RWPE2 (cell line): Measurements from ENCODE around the gene CCDC122.
A peak's percentile ranks its signal among the peaks of the same experiment; 100 is the strongest.

Experiments
- ATAC-seq: fragments of 200-7000 bp; cut with Tn5 transposase; 3 replicates; pipeline ENCODE4 v1.9.1; 2021; ENCODE audit warnings: low read depth
- DNase-seq: peaks from one replicate; pipeline ENCODE4 v3.0.0-alpha.2; 2020; ENCODE audit warnings: low spot score
- H3K27ac ChIP-seq: fragments of 450-650 bp; 2 replicates; pipeline ENCODE4 v1.5.1; 2017; ENCODE audit warnings: mild to moderate bottlenecking; ENCODE audit not compliant: poor library complexity, severe bottlenecking
- H3K27me3 ChIP-seq: fragments of 250-450 bp; sonication (Bioruptor Pico); 2 replicates; pipeline ENCODE4 v1.5.1; 2021; ENCODE audit warnings: mild to moderate bottlenecking, moderate library complexity; ENCODE audit not compliant: insufficient read depth, poor library complexity, severe bottlenecking
- H3K36me3 ChIP-seq: fragments of 250-450 bp; sonication (Bioruptor Pico); 2 replicates; pipeline ENCODE4 v1.5.1; 2020; ENCODE audit warnings: low read depth, mild to moderate bottlenecking, moderate library complexity
- H3K4me1 ChIP-seq: fragments of 250-450 bp; sonication (Bioruptor Pico); 2 replicates; pipeline ENCODE4 v1.5.1; 2021; ENCODE audit warnings: mild to moderate bottlenecking, moderate library complexity; ENCODE audit not compliant: insufficient read depth, poor library complexity, severe bottlenecking
- H3K4me3 ChIP-seq: fragments of 250-450 bp; sonication (Bioruptor Pico); 2 replicates; pipeline ENCODE4 v1.5.1; 2021; ENCODE audit warnings: mild to moderate bottlenecking, moderate library complexity; ENCODE audit not compliant: severe bottlenecking
- H3K9me3 ChIP-seq: fragments of 250-450 bp; sonication (Bioruptor Pico); 2 replicates; pipeline ENCODE4 v1.5.1; 2021; ENCODE audit warnings: mild to moderate bottlenecking, moderate library complexity; ENCODE audit not compliant: severe bottlenecking
- TF ChIP-seq, protein P1 (sequence below): fragments of 450-650 bp; IDR thresholded peaks from one replicate; pipeline ENCODE4 v1.5.1; 2017; ENCODE audit warnings: mild to moderate bottlenecking, moderate library complexity; ENCODE audit not compliant: poor library complexity, severe bottlenecking

The CCDC122 gene

DNA sequence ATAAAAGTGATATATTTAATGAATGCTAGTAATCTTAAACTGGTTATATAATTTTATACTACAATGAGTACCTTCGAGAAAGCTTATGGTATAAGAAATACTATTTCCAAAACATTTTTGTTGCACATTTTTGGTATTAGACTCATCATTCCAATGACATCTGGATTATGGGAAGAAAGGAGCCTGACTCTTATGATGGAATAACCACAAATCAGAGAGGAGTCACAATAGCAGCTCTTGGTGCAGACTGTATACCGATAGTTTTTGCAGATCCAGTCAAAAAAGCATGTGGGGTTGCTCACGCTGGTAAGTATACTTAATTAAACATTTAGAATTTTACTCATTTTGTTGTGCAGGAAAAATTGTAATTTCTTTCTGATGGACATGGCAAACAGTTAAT, 4.1 kb upstream of the CCDC122 start:
- ATAC-seq = no peak
- H3K9me3 ChIP-seq = no peaks in the 10 kb centered on the region
- H3K4me1 ChIP-seq = peaks cover 4% of the 10 kb centered on the region
- no peak for DNase-seq
- H3K36me3 ChIP-seq = no peaks in the 10 kb centered on the region
- no peak overlapping the region for H3K4me3 ChIP-seq
- H3K27me3 ChIP-seq = no peaks in the 10 kb centered on the region
- TF ChIP-seq, protein P1, sequence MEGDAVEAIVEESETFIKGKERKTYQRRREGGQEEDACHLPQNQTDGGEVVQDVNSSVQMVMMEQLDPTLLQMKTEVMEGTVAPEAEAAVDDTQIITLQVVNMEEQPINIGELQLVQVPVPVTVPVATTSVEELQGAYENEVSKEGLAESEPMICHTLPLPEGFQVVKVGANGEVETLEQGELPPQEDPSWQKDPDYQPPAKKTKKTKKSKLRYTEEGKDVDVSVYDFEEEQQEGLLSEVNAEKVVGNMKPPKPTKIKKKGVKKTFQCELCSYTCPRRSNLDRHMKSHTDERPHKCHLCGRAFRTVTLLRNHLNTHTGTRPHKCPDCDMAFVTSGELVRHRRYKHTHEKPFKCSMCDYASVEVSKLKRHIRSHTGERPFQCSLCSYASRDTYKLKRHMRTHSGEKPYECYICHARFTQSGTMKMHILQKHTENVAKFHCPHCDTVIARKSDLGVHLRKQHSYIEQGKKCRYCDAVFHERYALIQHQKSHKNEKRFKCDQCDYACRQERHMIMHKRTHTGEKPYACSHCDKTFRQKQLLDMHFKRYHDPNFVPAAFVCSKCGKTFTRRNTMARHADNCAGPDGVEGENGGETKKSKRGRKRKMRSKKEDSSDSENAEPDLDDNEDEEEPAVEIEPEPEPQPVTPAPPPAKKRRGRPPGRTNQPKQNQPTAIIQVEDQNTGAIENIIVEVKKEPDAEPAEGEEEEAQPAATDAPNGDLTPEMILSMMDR = no peak
- no peak overlapping the region for H3K27ac ChIP-seq

- Histone ChIP-seq H3K4me3 (no peak overlapping the region), H3K36me3 (no peaks in the 10 kb centered on the region), H3K27ac (no peak overlapping the region), H3K27me3 (no peaks in the 10 kb centered on the region), H3K4me1 (peaks cover 11% of the 10 kb centered on the region), H3K9me3 (no peaks in the 10 kb centered on the region)
- DNase-seq (no peak), ATAC-seq (no peak)
- TF ChIP-seq, protein P1 = no peak
These were observed 2.0 kb upstream of the CCDC122 start for GRCh38 chr13:43881580-43881979.

DNA sequence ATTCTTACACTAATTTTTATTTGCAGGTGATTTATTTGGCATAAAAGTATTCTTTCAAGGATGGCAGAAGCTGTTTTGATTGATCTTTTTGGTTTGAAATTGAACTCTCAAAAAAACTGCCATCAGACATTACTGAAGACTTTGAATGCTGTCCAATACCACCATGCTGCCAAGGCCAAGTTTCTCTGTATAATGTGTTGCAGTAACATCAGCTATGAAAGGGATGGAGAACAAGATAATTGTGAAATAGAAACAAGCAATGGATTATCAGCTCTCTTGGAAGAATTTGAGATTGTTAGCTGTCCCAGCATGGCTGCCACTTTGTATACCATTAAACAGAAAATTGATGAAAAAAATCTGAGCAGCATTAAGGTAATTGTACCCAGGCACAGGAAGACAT, 1.4 kb upstream of the CCDC122 start:
- DNase-seq (no peak), ATAC-seq (no peak)
- Histone ChIP-seq H3K4me3 (no peak overlapping the region), H3K36me3 (no peaks in the 10 kb centered on the region), H3K27me3 (no peaks in the 10 kb centered on the region), H3K27ac (no peak overlapping the region), H3K4me1 (peaks cover 11% of the 10 kb centered on the region), H3K9me3 (no peaks in the 10 kb centered on the region)
- TF ChIP-seq, protein P1 = no peak

GRCh38 chr13:43880214-43880855, 795 bp upstream of the CCDC122 start:
- no peak for ATAC-seq
- Histone ChIP-seq H3K27me3 (no peaks in the 10 kb centered on the region), H3K27ac (no peak overlapping the region), H3K4me1 (peaks cover 11% of the 10 kb centered on the region), H3K9me3 (no peaks in the 10 kb centered on the region), H3K4me3 (peak overlapping the region; percentile 97), H3K36me3 (no peaks in the 10 kb centered on the region)
- TF ChIP-seq, protein P1 = no peak
- no peak for DNase-seq

- H3K36me3 ChIP-seq = no peaks in the 10 kb centered on the region
- ATAC-seq (peak; percentile 57), DNase-seq (peak; percentile 55)
- TF ChIP-seq, protein P1 = no peak
- H3K4me1 ChIP-seq = peaks cover 11% of the 10 kb centered on the region
- peak within 1 kb of the TSS; percentile 97 for H3K4me3 ChIP-seq
- H3K27ac ChIP-seq = peak within 1 kb of the TSS; percentile 59
- H3K9me3 ChIP-seq = no peaks in the 10 kb centered on the region
- H3K27me3 ChIP-seq = no peaks in the 10 kb centered on the region
These were observed 228 bp upstream of the CCDC122 start, which contains the start of gene LACC1 for GRCh38 chr13:43879755-43880181. Gene LACC1 (plus strand): TSS chr13:43879904. CDS start chr13:43880986, 1,082 bp downstream.
